Common myeloid progenitor, CD34-positive (primary cell): Measurements from ENCODE around the gene POLE2.
A peak's percentile ranks its signal among the peaks of the same experiment; 100 is the strongest.

Experiments used
- CTCF ChIA-PET: fragments of 350-600 bp; sonication (Branson Sonifier 250); formaldehyde crosslinking; loops from one replicate; lab custom pipeline; 2021; ENCODE audit warnings: antibody characterized with exemption; lab: Charles Lee
- POLR2A ChIA-PET: fragments of 350-600 bp; sonication (Branson Sonifier 250); formaldehyde crosslinking; loops from one replicate; lab custom pipeline; 2021; ENCODE audit warnings: antibody characterized with exemption; lab: Charles Lee
- DNase-seq, 3 donors: peaks; one replicate each; pipeline versions ENCODE4 v3.0.0 to v3.0.0-alpha.2; 2013
- H3K27ac ChIP-seq, 2 experiments: 1 replicate in 1 of 2; 2 replicates in 1 of 2; pipeline ENCODE4 v1.7.0; 2013; ENCODE audit warnings: inconsistent platforms in 2 of 2, low read length in 2 of 2, mild to moderate bottlenecking in 2 of 2, low read depth in 1 of 2, moderate library complexity in 1 of 2; ENCODE audit not compliant: severe bottlenecking in 2 of 2, insufficient read depth in 1 of 2, poor library complexity in 1 of 2
- H3K27me3 ChIP-seq, 5 experiments: replicated peaks in 2 of 5; 1 replicate in 3 of 5; 2 replicates in 2 of 5; pipeline versions ENCODE4 v1.6.1 to v1.7.0; 2013; ENCODE audit warnings: low read length in 4 of 5, mild to moderate bottlenecking in 2 of 5, moderate library complexity in 2 of 5, inconsistent platforms in 1 of 5; ENCODE audit not compliant: insufficient read depth in 5 of 5, control insufficient read depth in 4 of 5
- H3K36me3 ChIP-seq, 4 experiments: 1 replicate in 2 of 4; 2 replicates in 2 of 4; pipeline versions ENCODE4 v1.6.1 to v1.7.0; 2013; ENCODE audit warnings: low read length in 3 of 4, control low read depth in 1 of 4, mild to moderate bottlenecking in 1 of 4; ENCODE audit not compliant: control insufficient read depth in 4 of 4, insufficient read depth in 4 of 4
- H3K4me1 ChIP-seq, 4 experiments: 1 replicate in 3 of 4; 2 replicates in 1 of 4; pipeline versions ENCODE4 v1.6.1 to v1.7.1; 2013; ENCODE audit warnings: low read length in 3 of 4, mild to moderate bottlenecking in 3 of 4, control low read depth in 1 of 4, inconsistent platforms in 1 of 4, moderate library complexity in 1 of 4; ENCODE audit not compliant: control insufficient read depth in 4 of 4, insufficient read depth in 4 of 4; ENCODE audit errors: control extremely low read depth in 1 of 4
- H3K4me3 ChIP-seq, 7 experiments: 1 replicate in 4 of 7; 2 replicates in 3 of 7; pipeline versions ENCODE4 v1.5.1 to v1.7.0; 2013; ENCODE audit warnings: mild to moderate bottlenecking in 7 of 7, low read length in 6 of 7, moderate library complexity in 6 of 7, inconsistent platforms in 2 of 7, low read depth in 2 of 7, control low read depth in 1 of 7; ENCODE audit not compliant: insufficient read depth in 4 of 7, control insufficient read depth in 1 of 7; ENCODE audit errors: extremely low read depth in 1 of 7
- H3K9me3 ChIP-seq, 5 experiments: 1 replicate in 4 of 5; 2 replicates in 1 of 5; pipeline versions ENCODE4 v1.6.1 to v1.7.1; 2013; ENCODE audit warnings: low read length in 4 of 5, mild to moderate bottlenecking in 2 of 5, inconsistent platforms in 1 of 5, low read depth in 1 of 5, moderate library complexity in 1 of 5; ENCODE audit not compliant: control insufficient read depth in 4 of 5, insufficient read depth in 2 of 5; ENCODE audit errors: control extremely low read depth in 1 of 5
- WGBS: methylation state at CpG from one replicate; pipeline ENCODE4 v1.1.5; 2013; ENCODE audit not compliant: insufficient coverage; 5-methylcytosine and 5-hydroxymethylcytosine counted together

POLE2 gene

DNA sequence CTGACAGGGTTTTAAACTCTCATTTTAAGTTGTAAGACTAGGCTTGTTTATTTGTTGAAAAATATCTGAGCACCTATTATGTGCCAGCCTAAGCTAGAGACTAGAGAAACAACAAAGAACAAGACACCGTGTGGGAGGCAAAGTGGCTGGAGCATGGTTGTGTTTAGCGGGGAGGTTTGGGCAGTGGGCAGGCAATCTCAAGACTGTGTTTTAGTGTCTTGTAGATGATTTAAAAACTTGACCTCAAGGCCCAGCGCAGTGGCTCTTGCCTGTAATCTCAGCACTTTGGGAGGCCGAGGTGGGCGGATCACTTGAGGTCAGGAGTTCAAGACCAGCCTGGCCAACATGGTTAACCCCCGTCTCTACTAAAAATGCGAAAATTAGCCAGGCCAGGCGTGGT is 75.3 kb downstream of the POLE2 start:
- H3K27ac ChIP-seq = no peak overlapping the region
- CTCF ChIA-PET = interaction anchor here (0.7 to 1.9 kb wide), 2 partner anchors 19 to 26 kb away, joined by 3 to 5 read pairs; partner anchors contain the start of gene RPS29
- peaks cover 0 to under 1% (median 0%) of the 10 kb centered on the region in 4 experiments for H3K4me1 ChIP-seq
- H3K27me3 ChIP-seq = no peaks in the 10 kb centered on the region
- H3K36me3 ChIP-seq = peaks cover 5 to 36% (median 12%) of the 10 kb centered on the region in 4 experiments
- no peaks in the 10 kb centered on the region for H3K9me3 ChIP-seq
- 99% methylated on average over 6 of the region's 8 CpGs for WGBS
- POLR2A ChIA-PET = no interaction called here
- H3K4me3 ChIP-seq = no peak overlapping the region
- no peak for DNase-seq

GRCh38 chr14:49612251-49612650 is 75.8 kb downstream of the POLE2 start:
- H3K27ac ChIP-seq = no peak overlapping the region
- ChIA-PET POLR2A (interaction anchor here (0.6 kb wide), 1 partner anchor 13 kb away, joined by 3 read pairs; no protein-coding TSS in a partner anchor), CTCF (interaction anchor here (0.7 to 1.9 kb wide), 4 partner anchors 11 to 56 kb away, joined by 3 to 5 read pairs (median 3); partner anchors contain the start of gene RPS29)
- no peaks in the 10 kb centered on the region for H3K4me1 ChIP-seq
- H3K27me3 ChIP-seq = no peaks in the 10 kb centered on the region
- no peak for DNase-seq
- no peaks in the 10 kb centered on the region for H3K9me3 ChIP-seq
- 100% methylated on average over 2 of the region's 4 CpGs for WGBS
- peaks cover 5 to 36% (median 14%) of the 10 kb centered on the region in 4 experiments for H3K36me3 ChIP-seq
- H3K4me3 ChIP-seq = no peak overlapping the region

- Histone ChIP-seq H3K9me3 (no peaks in the 10 kb centered on the region), H3K36me3 (peaks cover 4 to 50% (median 18%) of the 10 kb centered on the region in 4 experiments), H3K27ac (no peak overlapping the region), H3K4me1 (no peaks in the 10 kb centered on the region), H3K27me3 (no peaks in the 10 kb centered on the region), H3K4me3 (no peak overlapping the region)
- 97% methylated on average over 3 of the region's 6 CpGs for WGBS
- CTCF ChIA-PET = interaction anchor here (1.0 to 1.2 kb wide), 2 partner anchors 11 to 13 kb away, joined by 3 read pairs; partner anchors contain the start of genes MGAT2 and RPL36AL
- POLR2A ChIA-PET = no interaction called here
- DNase-seq = no peak
Observed at GRCh38 chr14:49607583-49607982, 80.4 kb downstream of the POLE2 start.

DNA sequence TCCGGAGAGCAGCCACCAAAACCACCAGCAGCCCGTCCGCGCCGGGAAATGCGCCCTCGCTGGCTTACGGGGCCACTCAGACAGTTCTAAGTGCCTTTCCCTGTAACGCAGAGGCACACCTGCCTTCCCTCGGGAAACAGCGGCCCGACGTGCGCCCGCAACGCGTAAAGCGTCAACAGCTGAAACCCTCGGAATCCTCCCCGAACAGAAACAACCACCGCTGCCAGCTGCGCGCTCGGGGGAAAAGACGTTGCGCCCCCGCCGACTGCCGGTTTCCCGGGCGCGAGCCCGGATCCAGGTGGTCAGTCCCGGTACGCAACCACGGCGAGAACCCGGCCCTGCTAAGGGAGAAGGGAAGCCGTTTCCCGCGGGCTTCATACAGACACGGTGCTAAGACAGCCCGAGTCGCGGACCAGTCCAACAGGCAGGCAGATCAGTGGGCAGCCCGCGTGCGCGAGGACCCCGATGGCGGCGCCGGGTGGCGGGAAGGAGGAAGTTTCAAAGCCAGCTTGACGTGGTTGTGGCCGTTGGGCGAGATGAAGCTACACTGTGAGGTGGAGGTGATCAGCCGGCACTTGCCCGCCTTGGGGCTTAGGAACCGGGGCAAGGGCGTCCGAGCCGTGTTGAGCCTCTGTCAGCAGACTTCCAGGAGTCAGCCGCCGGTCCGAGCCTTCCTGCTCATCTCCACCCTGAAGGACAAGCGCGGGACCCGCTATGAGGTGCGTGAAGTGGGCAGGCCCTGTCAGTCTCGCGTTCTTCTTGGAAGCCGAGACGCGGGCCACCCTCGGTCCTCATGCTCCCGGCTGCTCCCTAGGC is 89.3 kb downstream of the POLE2 start, which contains the start of gene LRR1:
Gene LRR1 (plus strand): TSS at position 456 of the 816 bp plus-strand sequence. CDS start 81 bp downstream, at position 537.
- WGBS = under 1% methylated on average over 59 of the region's 77 CpGs
- POLR2A ChIA-PET = interaction anchor here (0.6 to 2.3 kb wide), 5 partner anchors 12 to 35 kb away, joined by 3 to 16 read pairs (median 9); partner anchors contain the start of genes DNAAF2, MGAT2, RPL36AL and RPS29
- H3K4me1 ChIP-seq = peaks cover 18 to 48% (median 32%) of the 10 kb centered on the region in 4 experiments

DNA sequence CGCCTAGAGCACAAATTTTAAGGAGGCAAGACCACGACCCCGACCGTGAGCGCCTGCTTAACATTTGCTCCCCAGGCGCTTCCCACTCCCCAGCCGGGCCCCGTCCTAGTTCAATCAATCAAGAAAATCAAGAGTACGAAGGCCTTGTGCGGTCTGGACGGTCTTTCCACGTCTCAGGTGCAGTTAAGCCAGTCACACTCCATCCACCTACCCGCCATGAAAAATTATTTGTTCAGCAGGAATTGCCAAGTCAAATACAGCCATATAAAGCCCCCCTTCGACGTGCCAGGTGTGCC is 89.9 kb downstream of the POLE2 start:
- H3K4me3 ChIP-seq = peak overlapping the region; percentile 88 to 98 (median 95)
- ChIA-PET CTCF (interaction anchor here (0.6 to 3.4 kb wide), 5 partner anchors 11 to 100 kb away, joined by 3 to 20 read pairs (median 3); partner anchors contain the start of genes MGAT2, RPL36AL and RPS29), POLR2A (interaction anchor here (1.0 to 2.3 kb wide), 4 partner anchors 12 to 36 kb away, joined by 3 to 16 read pairs (median 9); partner anchors contain the start of genes DNAAF2, MGAT2, RPL36AL and RPS29)
- H3K27ac ChIP-seq = peak overlapping the region; percentile 97 to 99
- H3K9me3 ChIP-seq = no peaks in the 10 kb centered on the region
- no peaks in the 10 kb centered on the region for H3K27me3 ChIP-seq
- 0% methylated on average over 15 of the region's 15 CpGs for WGBS
- H3K36me3 ChIP-seq = peaks cover 0 to 10% (median 0%) of the 10 kb centered on the region in 4 experiments
- DNase-seq = no peak
- peaks cover 19 to 48% (median 32%) of the 10 kb centered on the region in 4 experiments for H3K4me1 ChIP-seq

More for the DNA sequence above, 89.3 kb downstream of the POLE2 start, which contains the start of gene LRR1:
- CTCF ChIA-PET = interaction anchor here (0.7 to 3.4 kb wide), 4 partner anchors 11 to 101 kb away, joined by 3 to 20 read pairs (median 4); partner anchors contain the start of genes DNAAF2 and RPS29
- DNase-seq = peak; percentile 80 to 91 (median 87)
- Histone ChIP-seq H3K4me3 (peak within 1 kb of the TSS; percentile 88 to 98 (median 95)), H3K27me3 (no peaks in the 10 kb centered on the region), H3K36me3 (peaks cover 0 to 12% (median 0%) of the 10 kb centered on the region in 4 experiments), H3K9me3 (no peaks in the 10 kb centered on the region), H3K27ac (peak within 1 kb of the TSS; percentile 97 to 99)

DNA sequence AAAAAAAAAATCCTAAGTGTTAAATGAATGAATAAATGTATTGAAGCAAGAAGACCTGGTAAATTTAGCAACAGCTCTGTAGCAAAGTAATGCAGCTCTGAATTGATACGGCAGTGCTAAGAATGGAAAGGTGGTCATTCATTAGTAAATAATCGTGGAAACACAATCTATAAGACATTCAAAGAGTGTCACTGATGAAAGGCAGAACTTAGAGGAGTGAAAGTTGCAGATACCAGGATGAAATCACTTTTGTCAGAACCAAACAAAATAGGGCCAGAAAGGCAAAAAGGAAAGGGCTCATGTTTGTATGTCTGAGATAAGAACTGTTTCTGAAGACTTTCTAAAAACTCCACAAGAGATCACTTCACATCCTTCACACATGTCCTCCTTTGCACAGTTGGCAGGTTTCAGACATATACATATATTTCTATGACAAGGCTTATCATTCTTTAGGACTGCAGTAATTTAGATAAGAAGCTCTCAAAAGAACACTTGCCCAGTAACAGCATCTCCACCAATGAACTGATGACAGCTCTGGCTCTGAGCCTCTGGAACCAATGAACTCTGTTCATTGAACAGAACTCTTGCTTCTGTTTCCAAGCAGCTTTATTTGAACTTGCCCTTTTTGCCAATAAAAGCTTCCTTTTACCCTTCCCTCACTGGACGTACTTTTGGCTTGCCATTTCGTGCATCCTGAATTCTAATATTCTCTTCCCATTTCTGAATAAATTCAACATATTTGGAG is 93.5 kb downstream of the POLE2 start:
- peak; percentile 80 to 94 (median 89) for DNase-seq
- CTCF ChIA-PET = interaction anchor here (1.3 to 2.2 kb wide), 5 partner anchors 8 to 40 kb away, joined by 3 to 15 read pairs (median 9); partner anchors contain the start of genes DNAAF2, MGAT2, RPL36AL and RPS29
- H3K4me3 ChIP-seq = peak overlapping the region in 2 of 7 experiments; percentile 16 to 46
- no peaks in the 10 kb centered on the region for H3K36me3 ChIP-seq
- WGBS = 5% methylated on average over 4 of the region's 4 CpGs
- H3K4me1 ChIP-seq = peaks cover 19 to 41% (median 30%) of the 10 kb centered on the region in 4 experiments
- POLR2A ChIA-PET = interaction anchor here (1.1 to 2.5 kb wide), 3 partner anchors 8 to 40 kb away, joined by 8 to 13 read pairs (median 11); partner anchors contain the start of genes MGAT2, RPL36AL and RPS29
- peak overlapping the region; percentile 75 to 89 for H3K27ac ChIP-seq
- no peaks in the 10 kb centered on the region for H3K9me3 ChIP-seq
- no peaks in the 10 kb centered on the region for H3K27me3 ChIP-seq
